Transverse colon (tissue), 4 donors: ENCODE data around the gene DEDD.

Source experiments
- CTCF ChIP-seq, 5 experiments: fragments of 200-600 bp in 3 of 5; fragments of 450-650 bp in 2 of 5; sonication (generic) in 3 of 5; IDR thresholded peaks; 1 replicate in 2 of 5; 2 replicates in 3 of 5; pipeline ENCODE4 v1.5.1; 2016 to 2017; ENCODE audit warnings: antibody characterized with exemption in 5 of 5, inconsistent platforms in 3 of 5, mild to moderate bottlenecking in 2 of 5, moderate library complexity in 1 of 5
- EP300 ChIP-seq: sonication (generic); formaldehyde crosslinking; IDR thresholded peaks from one replicate; pipeline ENCODE4 v1.6.1; 2017; ENCODE audit warnings: antibody characterized with exemption, low read depth
- POLR2A ChIP-seq: fragments of 450-650 bp; IDR thresholded peaks from one replicate; pipeline ENCODE4 v1.6.1; 2016; ENCODE audit warnings: antibody characterized with exemption, mild to moderate bottlenecking, moderate library complexity
- POLR2AphosphoS5 ChIP-seq, 3 donors: sonication (generic); formaldehyde crosslinking; IDR thresholded peaks; one replicate each; pipeline ENCODE4 v1.6.1; 2016; ENCODE audit warnings: antibody characterized with exemption in 3 of 3

GRCh38 chr1:161077426-161077825 is 55.0 kb downstream of the DEDD start:
- TF ChIP-seq CTCF (IDR thresholded peaks at IDR 0.05) (no peak), EP300 (no peak), POLR2AphosphoS5 (IDR thresholded peaks at IDR 0.05) (no peak), POLR2A (no peak)
